ENCODE data around the gene BEX3.
"Not testable (repeated sequence)": the region's sequence is repeated elsewhere in the genome, so short reads cannot be mapped to it uniquely, and the experiment has no call there.

The BEX3 gene

DNA sequence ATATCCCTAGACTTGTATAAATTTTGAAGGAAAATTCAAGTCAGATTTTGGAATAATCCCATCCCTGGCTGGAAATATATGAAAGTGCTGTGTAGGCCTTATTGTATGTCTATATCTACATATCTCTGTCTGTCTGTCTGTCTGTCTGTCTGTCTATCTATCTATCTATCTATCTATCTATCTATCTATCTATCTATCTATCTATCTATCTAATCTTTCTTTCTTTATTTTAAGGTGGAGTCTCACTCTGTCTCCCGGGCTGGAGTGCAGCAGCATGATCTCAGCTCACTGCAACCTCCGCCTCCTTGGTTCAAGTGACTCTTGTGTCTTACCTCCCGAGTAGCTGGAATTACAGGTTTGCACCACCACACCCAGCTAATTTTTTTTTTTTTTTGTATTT is 16.7 kb upstream of the BEX3 start:
- H3K9ac ChIP-seq (ENCODE audit: low read depth, low read length); H3K27me3 ChIP-seq (ENCODE audit: control insufficient read depth, insufficient read depth, low read length); H3K9me3 ChIP-seq (ENCODE audit: control insufficient read depth, insufficient read depth, low read length); H3K27ac ChIP-seq (ENCODE audit: low read depth, low read length); H3K4me3 ChIP-seq (ENCODE audit: low read depth, low read length): not testable (repeated sequence)
- Histone ChIP-seq H3K4me1 (ENCODE audit: control insufficient read depth, insufficient read depth, low read length) (peaks cover 28% of the 10 kb centered on the region), H3K36me3 (ENCODE audit: control insufficient read depth, insufficient read depth, low read length) (peaks cover 11% of the 10 kb centered on the region)

DNA sequence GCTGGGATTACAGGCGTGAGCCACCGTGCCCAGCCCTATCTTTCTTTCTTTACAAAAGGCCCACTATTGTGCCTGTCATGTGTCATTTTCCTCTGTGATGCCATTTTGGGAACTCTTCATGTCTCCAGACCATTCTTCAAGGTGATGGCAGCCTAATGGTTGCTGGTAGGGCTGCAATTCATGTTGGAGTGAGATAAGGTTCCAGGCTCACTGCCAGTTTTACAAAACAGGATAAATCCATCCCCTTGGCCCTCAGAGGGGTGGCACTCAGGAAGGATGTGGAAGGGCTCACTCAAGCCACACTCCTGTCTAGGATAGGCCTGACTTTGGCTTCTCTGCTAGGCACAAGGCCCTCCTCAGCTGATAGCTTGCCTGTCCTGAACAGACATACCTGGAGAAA is 16.2 kb upstream of the BEX3 start:
- Histone ChIP-seq H3K9ac (ENCODE audit: low read depth, low read length) (no peak overlapping the region), H3K9me3 (ENCODE audit: control insufficient read depth, insufficient read depth, low read length) (no peaks in the 10 kb centered on the region), H3K27ac (ENCODE audit: low read depth, low read length) (no peak overlapping the region), H3K27me3 (ENCODE audit: control insufficient read depth, insufficient read depth, low read length) (no peaks in the 10 kb centered on the region), H3K4me3 (ENCODE audit: low read depth, low read length) (no peak overlapping the region), H3K4me1 (ENCODE audit: control insufficient read depth, insufficient read depth, low read length) (peaks cover 28% of the 10 kb centered on the region), H3K36me3 (ENCODE audit: control insufficient read depth, insufficient read depth, low read length) (peaks cover 11% of the 10 kb centered on the region)

- Histone ChIP-seq H3K9me3 (ENCODE audit: control insufficient read depth, insufficient read depth, low read length) (no peaks in the 10 kb centered on the region), H3K4me1 (ENCODE audit: control insufficient read depth, insufficient read depth, low read length) (peaks cover 28% of the 10 kb centered on the region), H3K4me3 (ENCODE audit: low read depth, low read length) (no peak overlapping the region), H3K9ac (ENCODE audit: low read depth, low read length) (no peak overlapping the region), H3K27ac (ENCODE audit: low read depth, low read length) (no peak overlapping the region), H3K36me3 (ENCODE audit: control insufficient read depth, insufficient read depth, low read length) (peaks cover 11% of the 10 kb centered on the region), H3K27me3 (ENCODE audit: control insufficient read depth, insufficient read depth, low read length) (no peaks in the 10 kb centered on the region)
Measured at GRCh38 chrX:103360916-103361315, 15.4 kb upstream of the BEX3 start.

DNA sequence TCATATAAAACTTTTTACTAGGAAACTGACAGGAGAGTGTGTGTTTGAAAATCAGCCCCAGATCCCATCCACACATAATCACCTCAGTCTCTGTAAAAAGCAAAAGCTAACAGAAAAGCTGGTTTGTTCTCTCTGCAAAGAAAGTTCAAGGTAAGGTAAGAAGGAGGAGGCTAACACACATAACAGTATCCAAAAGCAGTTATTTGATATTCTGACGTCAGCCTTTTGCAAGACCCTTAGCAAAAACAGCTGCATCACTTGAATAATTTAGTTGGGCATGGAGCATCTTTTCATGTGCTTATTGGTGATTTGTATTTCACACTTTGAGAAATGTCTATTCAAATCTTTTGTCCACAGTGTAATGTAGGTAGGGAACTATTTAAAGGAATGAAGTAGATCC is 14.5 kb upstream of the BEX3 start:
- Histone ChIP-seq H3K9me3 (ENCODE audit: control insufficient read depth, insufficient read depth, low read length) (no peaks in the 10 kb centered on the region), H3K4me3 (ENCODE audit: low read depth, low read length) (peak overlapping the region; percentile 20; the same call in 1 of the 2 replicates), H3K4me1 (ENCODE audit: control insufficient read depth, insufficient read depth, low read length) (peaks cover 28% of the 10 kb centered on the region), H3K36me3 (ENCODE audit: control insufficient read depth, insufficient read depth, low read length) (peaks cover 11% of the 10 kb centered on the region), H3K27ac (ENCODE audit: low read depth, low read length) (peak overlapping the region; percentile 25), H3K9ac (ENCODE audit: low read depth, low read length) (no peak overlapping the region; the same call in 1 of the 2 replicates), H3K27me3 (ENCODE audit: control insufficient read depth, insufficient read depth, low read length) (no peaks in the 10 kb centered on the region)

- Histone ChIP-seq H3K9me3 (ENCODE audit: control insufficient read depth, insufficient read depth, low read length) (no peaks in the 10 kb centered on the region), H3K27ac (ENCODE audit: low read depth, low read length) (peak overlapping the region; percentile 21), H3K27me3 (ENCODE audit: control insufficient read depth, insufficient read depth, low read length) (no peaks in the 10 kb centered on the region), H3K9ac (ENCODE audit: low read depth, low read length) (0 out of 2 replicates have a peak overlapping the region, but pooled peaks have one; percentile 18), H3K4me1 (ENCODE audit: control insufficient read depth, insufficient read depth, low read length) (peaks cover 33% of the 10 kb centered on the region), H3K4me3 (ENCODE audit: low read depth, low read length) (peak overlapping the region; percentile 20; the same call in 1 of the 2 replicates), H3K36me3 (ENCODE audit: control insufficient read depth, insufficient read depth, low read length) (peaks cover 11% of the 10 kb centered on the region)
Measured at GRCh38 chrX:103362474-103362873, 13.9 kb upstream of the BEX3 start.

- Histone ChIP-seq H3K36me3 (ENCODE audit: control insufficient read depth, insufficient read depth, low read length) (peaks cover 5% of the 10 kb centered on the region), H3K27me3 (ENCODE audit: control insufficient read depth, insufficient read depth, low read length) (no peaks in the 10 kb centered on the region), H3K4me1 (ENCODE audit: control insufficient read depth, insufficient read depth, low read length) (peaks cover 34% of the 10 kb centered on the region), H3K9me3 (ENCODE audit: control insufficient read depth, insufficient read depth, low read length) (no peaks in the 10 kb centered on the region), H3K9ac (ENCODE audit: low read depth, low read length) (no peak overlapping the region), H3K4me3 (ENCODE audit: low read depth, low read length) (no peak overlapping the region), H3K27ac (ENCODE audit: low read depth, low read length) (no peak overlapping the region)
Measured at GRCh38 chrX:103363046-103363445, 13.3 kb upstream of the BEX3 start.

GRCh38 chrX:103367502-103367901 is 8.8 kb upstream of the BEX3 start:
- Histone ChIP-seq H3K4me1 (ENCODE audit: control insufficient read depth, insufficient read depth, low read length) (peaks cover 25% of the 10 kb centered on the region), H3K4me3 (ENCODE audit: low read depth, low read length) (no peak overlapping the region), H3K9me3 (ENCODE audit: control insufficient read depth, insufficient read depth, low read length) (no peaks in the 10 kb centered on the region), H3K27ac (ENCODE audit: low read depth, low read length) (no peak overlapping the region), H3K9ac (ENCODE audit: low read depth, low read length) (no peak overlapping the region), H3K36me3 (ENCODE audit: control insufficient read depth, insufficient read depth, low read length) (no peaks in the 10 kb centered on the region), H3K27me3 (ENCODE audit: control insufficient read depth, insufficient read depth, low read length) (peaks cover 5% of the 10 kb centered on the region; the same call in 1 of the 2 replicates)

DNA sequence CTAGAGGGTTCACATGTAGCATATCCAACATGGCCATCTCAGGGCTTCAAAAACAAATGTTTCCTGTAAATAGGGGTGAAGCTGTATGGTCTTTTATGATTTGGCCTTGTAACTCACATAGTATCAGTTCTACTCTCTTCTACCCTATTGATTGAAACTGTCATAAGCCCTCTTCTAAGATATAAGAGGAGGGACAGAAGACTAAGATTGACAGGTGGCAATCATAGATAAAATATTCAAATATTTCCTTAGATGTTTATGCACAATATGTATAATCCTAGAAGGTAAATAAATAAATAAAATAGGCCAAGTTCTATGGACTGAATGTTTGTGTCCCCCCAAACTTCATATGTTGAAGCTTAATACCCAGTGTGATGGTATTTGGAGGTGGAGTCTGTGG is 6.9 kb upstream of the BEX3 start:
- H3K4me1 ChIP-seq (ENCODE audit: control insufficient read depth, insufficient read depth, low read length): peaks cover 22% of the 10 kb centered on the region
- H3K9me3 ChIP-seq (ENCODE audit: control insufficient read depth, insufficient read depth, low read length): no peaks in the 10 kb centered on the region
- no peaks in the 10 kb centered on the region for H3K36me3 ChIP-seq (ENCODE audit: control insufficient read depth, insufficient read depth, low read length)
- no peak overlapping the region for H3K27ac ChIP-seq (ENCODE audit: low read depth, low read length)
- H3K27me3 ChIP-seq (ENCODE audit: control insufficient read depth, insufficient read depth, low read length): peaks cover 5% of the 10 kb centered on the region; the same call in 1 of the 2 replicates
- H3K4me3 ChIP-seq (ENCODE audit: low read depth, low read length): no peak overlapping the region
- no peak overlapping the region for H3K9ac ChIP-seq (ENCODE audit: low read depth, low read length)

DNA sequence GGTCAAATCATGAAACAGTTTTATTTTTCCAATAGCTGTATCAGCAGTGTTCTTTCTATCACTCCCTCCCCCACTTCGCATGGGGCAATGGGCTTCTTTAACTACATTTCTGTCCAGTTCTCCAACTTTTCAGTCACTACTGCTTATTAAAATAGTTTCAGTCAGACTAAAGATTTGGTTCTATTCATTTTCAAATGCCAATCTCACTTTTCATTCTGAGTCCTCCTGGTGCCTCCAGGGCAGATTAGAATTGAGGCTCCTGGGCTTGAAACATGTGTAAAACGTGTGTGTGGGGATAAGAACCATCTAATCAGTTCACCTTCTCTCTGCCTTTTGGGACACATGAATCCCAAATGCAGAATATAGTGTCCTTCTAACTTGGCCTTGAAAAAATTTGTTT is 3.5 kb upstream of the BEX3 start:
- Histone ChIP-seq H3K36me3 (ENCODE audit: control insufficient read depth, insufficient read depth, low read length) (peaks cover 8% of the 10 kb centered on the region), H3K4me1 (ENCODE audit: control insufficient read depth, insufficient read depth, low read length) (peaks cover 22% of the 10 kb centered on the region), H3K27me3 (ENCODE audit: control insufficient read depth, insufficient read depth, low read length) (peaks cover 5% of the 10 kb centered on the region; the same call in 1 of the 2 replicates), H3K27ac (ENCODE audit: low read depth, low read length) (no peak overlapping the region), H3K9me3 (ENCODE audit: control insufficient read depth, insufficient read depth, low read length) (no peaks in the 10 kb centered on the region), H3K4me3 (ENCODE audit: low read depth, low read length) (no peak overlapping the region), H3K9ac (ENCODE audit: low read depth, low read length) (no peak overlapping the region)

DNA sequence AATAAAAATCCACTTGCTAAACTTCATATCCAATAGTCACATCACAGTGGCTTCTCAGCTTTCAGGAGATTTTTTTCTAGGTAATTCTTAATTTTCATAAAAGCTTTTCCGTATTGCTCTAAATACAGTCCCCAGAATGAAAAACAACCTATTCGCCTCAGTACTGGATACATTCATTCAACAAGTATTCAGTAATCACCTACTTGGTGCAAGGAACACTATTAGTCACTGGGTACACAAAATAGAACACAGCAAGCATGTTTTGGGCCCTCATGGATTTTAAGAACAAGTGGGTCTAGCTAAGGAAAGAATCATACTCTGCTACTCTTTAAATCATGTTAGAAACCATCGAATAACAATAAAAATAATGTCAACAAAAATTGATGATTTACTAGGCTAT is 2.8 kb upstream of the BEX3 start:
- Histone ChIP-seq H3K36me3 (ENCODE audit: control insufficient read depth, insufficient read depth, low read length) (peaks cover 13% of the 10 kb centered on the region), H3K9me3 (ENCODE audit: control insufficient read depth, insufficient read depth, low read length) (no peaks in the 10 kb centered on the region), H3K27ac (ENCODE audit: low read depth, low read length) (no peak overlapping the region), H3K9ac (ENCODE audit: low read depth, low read length) (no peak overlapping the region), H3K4me3 (ENCODE audit: low read depth, low read length) (no peak overlapping the region), H3K4me1 (ENCODE audit: control insufficient read depth, insufficient read depth, low read length) (peaks cover 18% of the 10 kb centered on the region), H3K27me3 (ENCODE audit: control insufficient read depth, insufficient read depth, low read length) (peaks cover 5% of the 10 kb centered on the region; the same call in 1 of the 2 replicates)

DNA sequence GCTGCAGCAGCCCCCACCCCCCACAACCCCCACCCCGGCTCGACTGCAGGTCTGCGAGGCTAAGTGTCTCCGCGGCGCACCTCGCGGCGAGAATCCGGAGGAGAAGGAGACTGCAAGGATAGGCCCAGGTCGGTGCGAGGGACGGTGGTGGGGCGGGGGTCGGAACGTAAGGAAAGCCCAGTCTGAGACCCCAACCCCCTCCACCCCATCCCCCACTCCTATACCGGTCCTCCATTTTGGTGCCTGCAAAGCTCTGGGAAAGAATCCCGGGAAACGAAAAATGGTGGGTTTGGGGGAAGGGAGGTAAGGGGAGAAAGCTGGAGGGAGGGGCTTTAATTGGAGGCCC is 614 bp downstream of the BEX3 start:
- Histone ChIP-seq H3K9ac (ENCODE audit: low read depth, low read length) (peak overlapping the region; percentile 80), H3K4me3 (ENCODE audit: low read depth, low read length) (peak overlapping the region; percentile 87), H3K27ac (ENCODE audit: low read depth, low read length) (peak overlapping the region; percentile 95), H3K36me3 (ENCODE audit: control insufficient read depth, insufficient read depth, low read length) (peaks cover 34% of the 10 kb centered on the region), H3K9me3 (ENCODE audit: control insufficient read depth, insufficient read depth, low read length) (no peaks in the 10 kb centered on the region), H3K4me1 (ENCODE audit: control insufficient read depth, insufficient read depth, low read length) (peaks cover 14% of the 10 kb centered on the region), H3K27me3 (ENCODE audit: control insufficient read depth, insufficient read depth, low read length) (no peaks in the 10 kb centered on the region)

- Histone ChIP-seq H3K27me3 (ENCODE audit: control insufficient read depth, insufficient read depth, low read length) (no peaks in the 10 kb centered on the region), H3K9ac (ENCODE audit: low read depth, low read length) (no peak overlapping the region), H3K4me3 (ENCODE audit: low read depth, low read length) (no peak overlapping the region), H3K27ac (ENCODE audit: low read depth, low read length) (no peak overlapping the region), H3K36me3 (ENCODE audit: control insufficient read depth, insufficient read depth, low read length) (peaks cover 34% of the 10 kb centered on the region), H3K4me1 (ENCODE audit: control insufficient read depth, insufficient read depth, low read length) (peaks cover 14% of the 10 kb centered on the region), H3K9me3 (ENCODE audit: control insufficient read depth, insufficient read depth, low read length) (no peaks in the 10 kb centered on the region)
Measured at GRCh38 chrX:103378990-103379389, 2.7 kb downstream of the BEX3 start.
